HG03064 (cell line): ENCODE measurements around the gene ATG7.
A peak's percentile ranks its signal among the peaks of the same experiment; 100 is the strongest.

ENCODE experiments used
- ATAC-seq: cut with Tn5 transposase; IDR thresholded peaks from one replicate; pipeline ENCODE4 v1.9.1; 2021; ENCODE audit warnings: low read depth; ENCODE audit not compliant: unreplicated experiment

The ATG7 gene

DNA sequence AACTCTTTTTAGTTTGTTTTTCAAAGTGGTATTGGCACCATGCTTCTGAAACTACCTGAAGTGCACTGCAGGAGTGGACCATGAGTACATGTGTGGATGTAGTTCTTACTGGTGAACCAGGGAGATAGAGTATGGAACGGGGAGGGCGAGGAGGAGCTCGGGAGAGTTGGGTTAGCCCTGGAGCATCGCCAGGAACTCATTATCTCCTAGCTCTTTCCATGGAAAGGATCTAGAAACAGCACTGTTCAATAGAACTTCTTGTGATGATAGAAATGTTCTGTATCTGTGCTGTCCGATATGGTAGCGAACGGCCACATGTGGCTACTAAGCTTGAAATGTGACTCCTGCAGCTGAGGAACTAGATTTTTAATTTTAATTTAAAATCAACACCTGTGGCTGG is 324.2 kb downstream of the ATG7 start:
- ATAC-seq = no peak

DNA sequence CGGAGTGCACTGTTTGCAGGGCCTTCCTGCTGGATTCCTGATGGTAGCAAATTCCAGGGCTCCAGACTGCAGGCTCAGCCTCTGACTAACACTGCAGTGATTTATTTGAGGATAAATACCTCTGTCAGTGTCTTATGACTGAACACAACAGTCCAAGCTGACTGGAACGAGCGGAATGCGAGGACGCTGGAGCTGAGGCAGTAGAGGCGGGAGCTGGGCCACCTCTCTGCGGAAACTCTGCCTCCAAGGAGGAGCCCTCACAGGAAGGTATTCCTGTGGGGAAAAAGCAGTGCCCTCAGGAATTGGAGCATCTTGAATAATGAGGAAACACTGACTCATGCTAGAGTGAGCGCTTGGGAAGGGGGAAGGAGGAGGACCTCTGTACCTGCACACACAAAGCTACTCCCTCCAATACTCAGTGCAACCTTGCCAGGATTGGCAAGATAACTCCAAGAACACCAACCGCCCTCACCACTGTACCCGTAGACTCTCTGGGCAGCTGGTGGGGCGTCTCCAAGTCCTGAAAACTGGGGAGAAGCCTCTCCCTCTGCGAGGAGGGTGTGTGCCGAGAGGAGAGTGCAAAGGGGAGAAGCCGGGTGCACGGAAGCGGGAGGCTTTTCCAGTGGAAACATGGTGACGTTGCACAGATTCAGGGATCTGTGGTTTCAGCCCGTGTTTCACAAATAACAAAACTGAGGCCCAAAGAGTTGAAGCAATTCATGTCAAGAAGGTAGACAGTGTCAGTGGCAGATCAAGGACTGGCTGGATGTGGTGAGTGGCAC is 328.5 kb downstream of the ATG7 start:
- no peak for ATAC-seq

DNA sequence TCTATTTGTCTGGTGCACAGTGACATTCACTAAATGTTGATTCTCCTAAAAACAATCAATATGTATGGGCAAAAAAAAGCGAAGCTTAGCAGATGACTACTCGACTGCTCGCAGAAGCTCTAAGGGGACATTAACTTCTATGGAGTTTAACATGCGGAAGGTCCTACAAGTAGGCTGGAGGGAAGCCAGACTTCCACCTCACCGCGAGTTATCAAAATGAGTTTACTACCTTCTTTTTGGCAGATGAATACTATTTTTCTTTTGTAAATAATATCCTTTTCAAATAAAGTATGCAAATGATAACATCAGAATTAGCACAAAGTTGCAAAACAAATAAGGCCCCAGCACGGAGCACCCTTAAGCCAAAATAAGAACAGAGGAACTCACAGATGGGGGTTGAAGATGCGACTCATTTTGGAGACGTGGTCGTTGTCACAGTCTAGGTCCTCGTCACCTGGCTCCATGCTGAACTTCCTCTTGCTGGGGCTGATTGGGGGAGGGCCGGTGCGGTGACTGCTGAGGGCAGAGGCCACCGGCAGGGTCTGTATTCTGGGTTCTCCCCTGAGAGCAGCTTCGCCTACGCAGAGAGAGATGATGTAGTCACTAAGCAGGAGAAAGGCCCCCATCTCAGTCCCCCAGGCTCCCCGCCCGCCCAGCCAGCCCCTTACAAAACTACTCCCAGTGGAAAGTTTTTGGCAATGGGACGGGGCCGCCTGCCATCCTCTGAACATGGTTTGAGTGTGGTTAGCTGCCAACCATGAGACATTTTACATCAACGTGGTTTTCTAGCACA is 329.4 kb downstream of the ATG7 start:
- ATAC-seq = peak; percentile 80

DNA sequence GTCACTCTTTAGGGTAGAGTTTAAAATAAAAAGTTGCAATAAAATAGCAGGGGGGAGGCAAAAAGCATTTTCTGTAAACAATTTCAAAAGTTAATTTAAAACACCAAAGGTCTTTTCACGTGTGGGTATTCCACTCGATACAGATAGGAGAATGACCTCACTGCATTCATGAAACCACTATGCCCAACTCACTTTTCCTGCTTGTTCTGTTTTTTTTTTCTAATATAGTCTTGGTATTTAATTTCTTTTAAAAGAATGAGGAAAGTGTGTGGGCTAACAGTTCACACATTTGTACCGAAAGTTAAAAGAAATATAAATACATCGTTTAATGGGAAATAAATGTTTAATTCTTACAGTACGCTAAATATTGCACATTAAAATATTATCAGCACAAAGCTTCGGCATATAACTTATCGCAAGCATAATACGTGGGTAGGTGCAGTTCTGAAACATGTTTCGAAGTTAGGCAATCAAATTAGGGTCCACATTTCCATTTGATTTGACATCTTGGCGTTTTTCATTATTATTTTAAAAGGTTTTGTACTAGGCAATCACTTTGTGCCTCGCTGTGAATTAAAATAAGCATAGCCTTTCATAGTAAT is 330.1 kb downstream of the ATG7 start:
- ATAC-seq = no peak

DNA sequence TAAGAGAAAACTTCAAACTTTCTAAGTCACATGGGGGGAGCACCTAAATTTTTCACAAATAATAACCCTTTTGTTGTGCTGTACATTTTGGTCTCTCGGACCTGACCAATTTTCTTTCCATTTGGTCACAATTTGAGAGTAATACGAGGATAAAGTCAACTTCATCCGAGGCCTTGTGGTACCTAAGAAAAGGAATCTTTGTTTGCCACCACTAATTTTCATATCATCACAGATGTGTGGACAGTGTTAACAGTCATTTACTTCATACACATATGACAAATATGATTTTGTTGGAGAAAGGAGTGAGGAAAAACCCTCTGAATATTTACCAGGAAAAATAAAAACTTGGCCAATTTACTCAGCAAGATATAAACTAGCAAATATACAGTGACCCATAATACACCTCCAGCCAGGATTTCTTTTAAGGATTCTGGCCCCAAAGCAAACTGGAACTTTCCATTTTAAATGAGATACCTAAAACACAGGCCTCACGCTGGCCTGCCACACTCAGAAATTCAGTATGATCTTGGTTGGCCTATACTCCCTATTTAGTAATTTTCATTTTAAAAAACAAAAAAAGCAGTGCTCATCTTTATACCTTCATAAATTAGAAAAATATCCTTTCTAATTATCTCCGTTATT is 330.8 kb downstream of the ATG7 start:
- no peak for ATAC-seq

GRCh38 chr3:11603628-11604027 is 331.4 kb downstream of the ATG7 start:
- ATAC-seq = no peak

DNA sequence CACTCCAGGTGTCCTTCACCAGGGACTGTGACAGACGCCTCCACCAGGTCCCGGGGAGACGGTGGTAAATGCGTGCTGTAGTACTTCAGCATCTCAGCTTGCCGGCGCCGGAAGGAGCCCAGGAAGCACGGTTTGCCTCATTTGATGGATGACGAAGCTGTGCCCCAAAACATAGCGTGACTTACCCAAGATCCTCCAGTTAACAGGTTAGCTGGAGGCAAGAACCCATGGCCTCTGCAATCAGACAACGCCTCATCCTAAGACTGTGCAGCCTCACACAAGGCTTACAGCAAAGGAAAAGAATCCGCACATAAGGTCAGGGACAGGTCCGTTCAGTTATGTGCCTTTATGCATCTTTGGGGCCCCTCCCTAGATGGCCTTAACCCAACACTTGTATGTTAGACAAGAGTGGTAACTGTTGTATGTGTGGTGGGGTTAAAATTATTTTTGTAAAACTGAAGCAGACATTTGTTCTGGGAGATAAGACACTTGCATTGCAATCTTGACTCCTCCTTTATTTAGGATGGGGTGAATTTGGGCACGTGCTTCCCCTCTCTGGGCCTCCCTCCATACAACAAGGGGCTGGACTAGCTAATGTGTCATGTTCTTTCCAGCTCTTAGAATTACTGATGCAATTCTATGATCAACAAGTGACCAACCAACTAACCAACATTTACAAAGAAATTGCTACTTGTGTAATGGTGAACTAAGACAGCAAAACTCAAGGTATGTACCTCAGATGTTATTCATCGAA is 332.1 kb downstream of the ATG7 start:
- ATAC-seq = no peak

- ATAC-seq = no peak
Observed at GRCh38 chr3:11605398-11605797, 333.2 kb downstream of the ATG7 start.

GRCh38 chr3:11606090-11606784 is 334.0 kb downstream of the ATG7 start:
- no peak for ATAC-seq

DNA sequence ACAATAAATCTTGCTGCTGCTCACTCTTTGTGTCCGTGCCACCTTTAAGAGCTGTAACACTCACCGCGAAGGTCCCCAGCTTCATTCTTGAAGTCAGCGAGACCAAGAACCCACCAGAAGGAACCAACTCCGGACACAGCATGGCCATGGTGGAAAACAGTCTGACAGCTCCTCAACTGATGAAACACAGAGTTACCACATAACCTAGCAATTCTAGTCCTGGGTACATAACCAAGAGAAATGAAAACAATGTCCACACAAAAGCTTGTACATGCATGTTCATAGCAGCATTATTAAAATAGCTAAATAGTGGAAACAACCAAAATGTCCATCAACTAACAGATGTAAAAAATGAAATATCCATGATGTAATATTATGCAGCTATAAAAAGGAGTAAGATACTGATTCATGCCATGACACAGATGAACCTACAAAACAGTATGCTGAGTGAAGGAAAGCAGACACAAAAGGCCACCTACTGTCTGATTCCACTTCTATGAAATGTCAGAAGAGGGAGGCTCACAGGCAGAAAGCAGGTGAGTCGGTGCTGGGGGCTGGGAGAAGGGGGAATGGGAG is 334.8 kb downstream of the ATG7 start:
- no peak for ATAC-seq
